NB4 (cell line): ENCODE measurements around the gene UBE2D2.
A peak's percentile ranks its signal among the peaks of the same experiment; 100 is the strongest.

Source experiments
- DNase-seq: peaks from one replicate; pipeline ENCODE4 v3.0.0; 2010; ENCODE audit warnings: low read depth
- H3K4me3 ChIP-seq: one replicate; pipeline ENCODE4 v1.5.1; 2011; ENCODE audit warnings: mild to moderate bottlenecking, low read depth, low read length, moderate library complexity
- CTCF ChIP-seq: IDR thresholded peaks from one replicate; pipeline ENCODE4 v1.5.1; 2012; ENCODE audit warnings: low read depth, low read length
- MAX ChIP-seq: IDR thresholded peaks from 2 replicates; pipeline ENCODE4 v1.6.1; 2011; ENCODE audit warnings: low read depth, low read length
- MYC ChIP-seq: IDR thresholded peaks from 2 replicates; pipeline ENCODE4 v1.6.1; 2011; ENCODE audit warnings: low read depth, low read length
- POLR2A ChIP-seq: IDR thresholded peaks from 2 replicates; pipeline ENCODE4 v1.6.1; 2011; ENCODE audit warnings: mild to moderate bottlenecking; ENCODE audit not compliant: insufficient read length; ENCODE audit errors: extremely low read depth

The UBE2D2 gene

GRCh38 chr5:139566611-139567010 lies 5.5 kb downstream of the UBE2D2 start:
- H3K4me3 ChIP-seq, result peak overlapping the region; percentile 42
- TF ChIP-seq MAX (no peak), POLR2A (no peak), MYC (no peak), CTCF (no peak)
- DNase-seq, result peak; percentile 67

- no peak overlapping the region for H3K4me3 ChIP-seq
- no peak for TF ChIP-seq POLR2A
- TF ChIP-seq CTCF, result no peak
- TF ChIP-seq MYC, result no peak
- TF ChIP-seq MAX, result no peak
- DNase-seq, result no peak
Measured at GRCh38 chr5:139569270-139569955, 8.3 kb downstream of the UBE2D2 start.

- no peak for DNase-seq
- TF ChIP-seq POLR2A, result no peak
- no peak for TF ChIP-seq MYC
- TF ChIP-seq CTCF, result no peak
- TF ChIP-seq MAX, result no peak
- H3K4me3 ChIP-seq, result no peak overlapping the region
Measured at GRCh38 chr5:139571543-139571942, 10.4 kb downstream of the UBE2D2 start.

GRCh38 chr5:139571966-139572365 lies 10.8 kb downstream of the UBE2D2 start:
- no peak for DNase-seq
- TF ChIP-seq MAX, result no peak
- TF ChIP-seq POLR2A, result no peak
- TF ChIP-seq MYC, result no peak
- TF ChIP-seq CTCF, result no peak
- no peak overlapping the region for H3K4me3 ChIP-seq

GRCh38 chr5:139574641-139575312 lies 13.6 kb downstream of the UBE2D2 start:
- TF ChIP-seq POLR2A (no peak), CTCF (peak; percentile 68), MYC (no peak), MAX (0 out of 2 replicates have a peak, but pooled peaks have one; percentile 25)
- DNase-seq, result peak; percentile 63

More at GRCh38 chr5:139574641-139575312, 13.6 kb downstream of the UBE2D2 start:
- H3K4me3 ChIP-seq, result no peak overlapping the region
